Liver (tissue), 9 donors: ENCODE data around the gene SEL1L2. TPM values are rescaled to one million over a fixed set of nuclear protein-coding genes. Genes with fewer than 3 reads are reported as not detected.

Experiments
- DNase-seq: peaks from one replicate; pipeline ENCODE4 v3.0.0-alpha.2; 2017; ENCODE audit warnings: low spot score
- H3K27ac ChIP-seq, 2 donors: one replicate each; pipeline ENCODE4 v1.7.0; 2013; ENCODE audit warnings: inconsistent platforms in 2 of 2, low read length in 2 of 2, control low read depth in 1 of 2, low read depth in 1 of 2, mild to moderate bottlenecking in 1 of 2
- H3K27me3 ChIP-seq, 4 donors: one replicate each; pipeline versions ENCODE4 v1.6.1 to v1.7.0; 2013; ENCODE audit warnings: low read length in 3 of 4, inconsistent platforms in 1 of 4, mild to moderate bottlenecking in 1 of 4, moderate library complexity in 1 of 4; ENCODE audit not compliant: control insufficient read depth in 4 of 4, insufficient read depth in 4 of 4
- H3K36me3 ChIP-seq, 4 donors: one replicate each; pipeline versions ENCODE4 v1.6.1 to v1.7.0; 2013; ENCODE audit warnings: low read length in 3 of 4, mild to moderate bottlenecking in 3 of 4, low read depth in 1 of 4, moderate library complexity in 1 of 4; ENCODE audit not compliant: control insufficient read depth in 4 of 4, insufficient read depth in 3 of 4
- H3K4me1 ChIP-seq, 4 donors: one replicate each; pipeline versions ENCODE4 v1.6.1 to v1.7.0; 2013; ENCODE audit warnings: low read length in 3 of 4, mild to moderate bottlenecking in 3 of 4, moderate library complexity in 1 of 4; ENCODE audit not compliant: control insufficient read depth in 4 of 4, insufficient read depth in 4 of 4
- H3K4me3 ChIP-seq, 3 donors: one replicate each; pipeline versions ENCODE4 v1.6.1 to v1.7.0; 2013; ENCODE audit warnings: low read length in 3 of 3, control low read depth in 1 of 3, low read depth in 1 of 3, mild to moderate bottlenecking in 1 of 3
- H3K9ac ChIP-seq, 2 donors: one replicate each; pipeline ENCODE4 v1.7.0; 2013; ENCODE audit warnings: low read length in 2 of 2, mild to moderate bottlenecking in 2 of 2, moderate library complexity in 2 of 2, control low read depth in 1 of 2, low read depth in 1 of 2
- H3K9me3 ChIP-seq, 4 donors: one replicate each; pipeline versions ENCODE4 v1.6.1 to v1.7.0; 2013; ENCODE audit warnings: low read length in 3 of 4; ENCODE audit not compliant: control insufficient read depth in 4 of 4
- ATF3 ChIP-seq: IDR thresholded peaks from 2 replicates; pipeline ENCODE4 v1.6.1; 2016; ENCODE audit warnings: antibody characterized with exemption
- CTCF ChIP-seq: fragments of 150-350 bp; IDR thresholded peaks from 2 replicates; pipeline ENCODE4 v1.5.1; 2017; ENCODE audit warnings: improper control_type of control experiment, low read depth, low read length; ENCODE audit not compliant: missing input control
- EGR1 ChIP-seq, 2 donors: IDR thresholded peaks; 2 replicates each; pipeline ENCODE4 v1.6.1; 2016 to 2018; ENCODE audit warnings: antibody characterized with exemption in 2 of 2, low read depth in 2 of 2
- FOXA1 ChIP-seq: IDR thresholded peaks from 2 replicates; pipeline ENCODE4 v1.6.1; 2016; ENCODE audit warnings: antibody characterized with exemption
- FOXA2 ChIP-seq: IDR thresholded peaks from 2 replicates; pipeline ENCODE4 v1.6.1; 2016; ENCODE audit warnings: antibody characterized with exemption
- GABPA ChIP-seq, 2 donors: IDR thresholded peaks in 1 of 2; conservative IDR thresholded peaks in 1 of 2; 2 replicates each; pipeline ENCODE4 v1.6.1; 2016; ENCODE audit warnings: antibody characterized with exemption in 2 of 2, mild to moderate bottlenecking in 1 of 2, moderate library complexity in 1 of 2
- HNF4A ChIP-seq, 2 donors: conservative IDR thresholded peaks; 2 replicates each; pipeline ENCODE4 v1.6.1; 2016; ENCODE audit warnings: antibody characterized with exemption in 2 of 2, mild to moderate bottlenecking in 2 of 2
- HNF4G ChIP-seq: IDR thresholded peaks from 2 replicates; pipeline ENCODE4 v1.6.1; 2016; ENCODE audit warnings: antibody characterized with exemption
- JUND ChIP-seq, 2 donors: IDR thresholded peaks; 2 replicates each; pipeline ENCODE4 v1.6.1; 2016; ENCODE audit warnings: antibody characterized with exemption in 2 of 2
- NR2F2 ChIP-seq: IDR thresholded peaks from 2 replicates; pipeline ENCODE4 v1.6.1; 2016; ENCODE audit warnings: antibody characterized with exemption
- RAD21 ChIP-seq, 2 donors: IDR thresholded peaks; 2 replicates each; pipeline ENCODE4 v1.6.1; 2016; ENCODE audit warnings: antibody characterized with exemption in 2 of 2, mild to moderate bottlenecking in 2 of 2
- REST ChIP-seq: IDR thresholded peaks from 2 replicates; pipeline ENCODE4 v1.6.1; 2016; ENCODE audit warnings: antibody characterized with exemption, mild to moderate bottlenecking
- RXRA ChIP-seq, 2 donors: IDR thresholded peaks; 2 replicates each; pipeline ENCODE4 v1.6.1; 2017 to 2018; ENCODE audit warnings: antibody characterized with exemption in 2 of 2, mild to moderate bottlenecking in 1 of 2
- SP1 ChIP-seq: IDR thresholded peaks from 2 replicates; pipeline ENCODE4 v1.6.1; 2018; ENCODE audit warnings: antibody characterized with exemption, mild to moderate bottlenecking
- TAF1 ChIP-seq: conservative IDR thresholded peaks from 2 replicates; pipeline ENCODE4 v1.6.1; 2016; ENCODE audit warnings: antibody characterized with exemption, mild to moderate bottlenecking
- YY1 ChIP-seq: IDR thresholded peaks from 2 replicates; pipeline ENCODE4 v1.6.1; 2016; ENCODE audit warnings: antibody characterized with exemption, mild to moderate bottlenecking
- ZBTB33 ChIP-seq: IDR thresholded peaks from 2 replicates; pipeline ENCODE4 v1.6.1; 2016; ENCODE audit warnings: antibody characterized with exemption
- WGBS: extraction: QIAGEN DNeasy Blood & Tissue Kit; methylation state at CpG from one replicate; pipeline ENCODE4 v1.1.7; 2013; 5-methylcytosine and 5-hydroxymethylcytosine counted together
- polyA plus RNA-seq, 2 donors: library from polyadenylated mRNA; stranded (reverse) in 1 of 2; unstranded in 1 of 2; fragments of 200-250 nt in 1 of 2; fragments of >200 nt in 1 of 2; fragmentation: Nextera tagmentation in 1 of 2; extraction: Ambion mirVana in 1 of 2; gene quantifications; one replicate each; pipeline versions ENCODE4 v1.2.1 to v1.2.3, GENCODE V29; 2013 to 2015
- total RNA-seq, 2 donors: library from RNA; depleted of rRNA; stranded (reverse); fragments of >200 nt; gene quantifications; one replicate each; pipeline ENCODE4 v1.2.3, GENCODE V29; 2014
- TF ChIP-seq, protein P1 (sequence below): IDR thresholded peaks from 2 replicates; pipeline ENCODE4 v1.6.1; 2016; ENCODE audit warnings: antibody characterized with exemption
- donor health status: healthy.
- donor health status: healthy.
- donor health status: healthy.
- donor health status: healthy.
- donor health status: healthy.

The SEL1L2 gene
- total and polyA plus RNA-seq, 4 donors = not detected

DNA sequence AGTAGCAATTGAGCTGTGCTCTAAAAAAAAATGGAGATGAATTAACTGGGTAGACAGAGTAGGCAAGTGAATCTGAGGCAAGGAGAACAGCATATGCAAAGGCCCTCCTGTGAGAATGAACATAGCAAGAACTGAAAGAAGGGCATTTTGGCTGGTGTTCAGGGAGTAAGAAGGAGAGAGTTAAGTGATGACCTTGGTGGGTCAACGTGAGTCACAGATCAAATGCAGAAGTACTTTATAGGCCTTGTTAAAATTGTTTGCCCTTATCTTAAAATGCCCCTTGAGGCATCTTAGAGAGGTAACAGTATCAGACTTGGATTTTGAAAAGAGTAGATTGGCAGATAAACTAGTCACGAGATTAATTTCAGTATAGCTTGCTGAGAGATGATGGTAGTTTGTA, 181.0 kb downstream of the SEL1L2 start (continued):
- TF ChIP-seq REST = no peak
- TF ChIP-seq SP1 = no peak

- WGBS = 13% methylated on average over 7 of the region's 7 CpGs
- peaks cover 6 to 40% (median 30%) of the 10 kb centered on the region in 4 donors for H3K36me3 ChIP-seq
- H3K4me3 ChIP-seq = no peak overlapping the region
- TF ChIP-seq HNF4G (no peak), REST (peak; percentile 59), EGR1 (IDR thresholded peaks at IDR 0.05; ENCODE audit: low read depth in 2 of 2) (peak in 1 of 2 donors; percentile 96), JUND (IDR thresholded peaks at IDR 0.05) (peak; percentile 42 to 86), FOXA2 (peak; percentile 77), SP1 (peak; percentile 97), ATF3 (peak; percentile 32), GABPA (IDR thresholded peaks at IDR 0.05 in 1 of 2, conservative IDR thresholded peaks at IDR 0.05 in 1 of 2) (peak in 1 of 2 donors; percentile 57), TAF1 (no peak), RAD21 (IDR thresholded peaks at IDR 0.05) (peak; percentile 26 to 47), NR2F2 (no peak), FOXA1 (peak; percentile 49), ZBTB33 (peak; percentile 88), RXRA (IDR thresholded peaks at IDR 0.05) (peak; percentile 94 to 98), HNF4A (conservative IDR thresholded peaks at IDR 0.05) (peak; percentile 75 to 84), CTCF (peak; percentile 7), YY1 (peak; percentile 70)
- TF ChIP-seq, protein P1, sequence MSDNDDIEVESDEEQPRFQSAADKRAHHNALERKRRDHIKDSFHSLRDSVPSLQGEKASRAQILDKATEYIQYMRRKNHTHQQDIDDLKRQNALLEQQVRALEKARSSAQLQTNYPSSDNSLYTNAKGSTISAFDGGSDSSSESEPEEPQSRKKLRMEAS = peak; percentile 100
- H3K27ac ChIP-seq = peak overlapping the region; percentile 27 to 71
- no peaks in the 10 kb centered on the region for H3K9me3 ChIP-seq
- peak; percentile 37 for DNase-seq
- H3K27me3 ChIP-seq = no peaks in the 10 kb centered on the region
- H3K4me1 ChIP-seq = peaks cover 2 to 22% (median 14%) of the 10 kb centered on the region in 4 donors
- H3K9ac ChIP-seq = no peak overlapping the region
Observed at GRCh38 chr20:13800728-13801134, 189.7 kb downstream of the SEL1L2 start.
